PC-9 (cell line): ENCODE measurements around the gene GBGT1. TPM values are rescaled to one million over a fixed set of nuclear protein-coding genes. Genes with fewer than 3 reads are reported as not detected.

Experiments used
- BruUV-seq: library from RNA; stranded (reverse); fragments of 400-500 nt; replicated peaks from 2 replicates; lab custom pipeline; 2021; lab: Mats Ljungman, UMichigan
- CTCF ChIA-PET: fragments of 300-600 bp; sonication (Branson Sonifier 250); formaldehyde crosslinking; loops from one replicate; lab custom pipeline; 2022; ENCODE audit warnings: antibody characterized with exemption; lab: Charles Lee
- POLR2A ChIA-PET: fragments of 300-600 bp; sonication (Branson Sonifier 250); formaldehyde crosslinking; loops from one replicate; lab custom pipeline; 2022; ENCODE audit warnings: antibody characterized with exemption; ENCODE audit not compliant: unreplicated experiment; lab: Charles Lee
- DNase-seq, 2 experiments: peaks; one replicate each; pipeline versions ENCODE4 v3.0.0 to v3.0.0-alpha.2; 2015 to 2022; ENCODE audit warnings: mixed read lengths in 1 of 2
- H2AFZ ChIP-seq: fragments of 200-600 bp; sonication (generic); 2 replicates; pipeline ENCODE4 v1.8.1; 2017; ENCODE audit warnings: antibody characterized with exemption
- H3F3A ChIP-seq: fragments of 200-600 bp; sonication (generic); 2 replicates; pipeline ENCODE4 v1.8.1; 2017; ENCODE audit warnings: antibody characterized with exemption, mild to moderate bottlenecking, low read depth; ENCODE audit not compliant: insufficient read depth
- H3K27ac ChIP-seq: fragments of 200-600 bp; sonication (generic); 2 replicates; pipeline ENCODE4 v1.6.1; 2016; ENCODE audit warnings: mixed run types
- H3K27me3 ChIP-seq: fragments of 200-600 bp; sonication (generic); 2 replicates; pipeline ENCODE4 v1.6.1; 2016; ENCODE audit warnings: low read depth, mixed run types; ENCODE audit not compliant: insufficient read depth
- H3K36me3 ChIP-seq: fragments of 200-600 bp; sonication (generic); 2 replicates; pipeline ENCODE4 v1.6.1; 2016; ENCODE audit warnings: low read depth, mixed run types
- H3K4me1 ChIP-seq: fragments of 200-600 bp; sonication (generic); replicated peaks from 2 replicates; pipeline ENCODE4 v1.6.1; 2016; ENCODE audit warnings: mixed run types; ENCODE audit not compliant: insufficient read depth
- H3K4me2 ChIP-seq: fragments of 200-600 bp; sonication (generic); 2 replicates; pipeline ENCODE4 v1.6.1; 2017; ENCODE audit warnings: mixed run types
- H3K4me3 ChIP-seq: fragments of 200-600 bp; sonication (generic); 2 replicates; pipeline ENCODE4 v1.6.1; 2016; ENCODE audit warnings: mixed run types
- H3K79me2 ChIP-seq: fragments of 200-600 bp; sonication (generic); 2 replicates; pipeline ENCODE4 v1.6.1; 2017; ENCODE audit warnings: low read depth, mixed run types
- H3K9me2 ChIP-seq: fragments of 200-600 bp; sonication (generic); 2 replicates; pipeline ENCODE4 v1.8.1; 2017; ENCODE audit warnings: mild to moderate bottlenecking; ENCODE audit not compliant: insufficient read depth
- H3K9me3 ChIP-seq: fragments of 200-600 bp; sonication (generic); 2 replicates; pipeline ENCODE4 v1.8.1; 2016; ENCODE audit warnings: low read depth; ENCODE audit not compliant: insufficient read depth
- H4K20me1 ChIP-seq: fragments of 200-600 bp; sonication (generic); 2 replicates; pipeline ENCODE4 v1.8.1; 2017; ENCODE audit not compliant: insufficient read depth
- EZH2 ChIP-seq: fragments of 200-600 bp; sonication (generic); IDR thresholded peaks from 2 replicates; pipeline ENCODE4 v1.8.0; 2017; ENCODE audit warnings: antibody characterized with exemption, low read depth
- intact Hi-C: fragments of 100-400 bp; cut with micrococcal nuclease; formaldehyde crosslinking; loops from one replicate; pipeline ENCODE4 v1.10.0; 2022; ENCODE audit not compliant: unreplicated experiment
- total RNA-seq: library from RNA; stranded (reverse); gene quantifications from 2 replicates; pipeline ENCODE4 v1.2.3, GENCODE V29; 2021
- TF ChIP-seq, protein P1 (sequence below): fragments of 200-600 bp; sonication (generic); conservative IDR thresholded peaks from 2 replicates; pipeline ENCODE4 v1.6.1; 2017; ENCODE audit warnings: mixed run types, antibody characterized with exemption, mild to moderate bottlenecking, moderate library complexity

GBGT1 gene
- total RNA-seq, 1 experiment from 2014 or later = 1.2 TPM

DNA sequence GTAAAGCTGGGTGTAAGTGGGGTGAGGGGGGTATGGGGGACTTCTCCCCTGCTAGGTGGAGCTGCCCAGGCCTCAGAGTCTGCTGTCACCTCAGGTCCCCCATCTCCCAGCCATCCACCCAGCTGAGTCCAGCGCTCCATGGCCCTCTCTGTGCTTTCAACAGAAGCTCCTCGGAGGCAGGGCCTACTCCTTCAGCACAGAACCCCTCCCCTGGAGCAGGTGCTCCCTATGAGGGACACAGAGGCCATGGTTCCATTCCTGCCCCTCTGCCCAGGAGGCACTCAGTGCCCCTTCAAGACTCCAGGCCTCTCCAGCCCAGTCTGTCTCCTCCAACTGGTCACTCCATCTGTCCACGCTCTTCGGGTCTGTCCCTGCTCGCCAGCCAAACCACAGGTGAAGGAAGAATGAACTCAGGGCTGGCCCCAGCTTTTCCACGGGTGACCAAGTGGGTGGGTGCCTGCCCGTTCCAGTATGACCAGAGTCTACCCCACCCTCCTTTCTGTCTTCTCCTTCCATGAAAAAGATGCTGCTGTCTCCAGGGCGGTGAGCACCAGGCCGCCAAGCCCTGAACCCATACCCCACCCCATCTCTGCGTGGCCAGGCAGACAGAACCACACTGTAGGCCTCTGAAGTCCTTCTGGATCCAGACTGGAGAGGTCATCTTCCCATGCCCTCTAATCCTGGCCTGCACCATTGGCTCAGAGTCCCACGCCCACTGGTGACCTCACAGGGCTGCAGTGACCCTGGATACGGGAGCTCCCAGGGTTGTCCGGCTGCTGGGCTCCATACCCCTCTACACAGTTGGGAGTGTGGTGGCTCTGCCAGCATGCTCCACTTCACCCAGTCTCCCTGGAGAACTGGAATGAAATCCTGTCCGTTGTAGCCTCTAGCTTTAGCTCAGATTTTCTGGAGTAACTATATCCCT, 11.9 kb downstream of the GBGT1 start:
- Histone ChIP-seq H3K27me3 (no peaks in the 10 kb centered on the region), H3F3A (peaks cover 22% of the 10 kb centered on the region; the same call in 1 of the 2 replicates), H3K4me2 (no peak overlapping the region), H3K36me3 (no peaks in the 10 kb centered on the region), H3K27ac (no peak overlapping the region), H3K9me3 (no peaks in the 10 kb centered on the region), H3K4me1 (peaks cover 15% of the 10 kb centered on the region), H3K79me2 (peaks cover 5% of the 10 kb centered on the region; the same call in 1 of the 2 replicates), H3K4me3 (no peak overlapping the region), H2AFZ (no peak overlapping the region), H4K20me1 (peaks cover 5% of the 10 kb centered on the region), H3K9me2 (no peaks in the 10 kb centered on the region)
- CTCF ChIA-PET = interaction anchor here (1.0 kb wide), 1 partner anchor 178 kb away, joined by 3 read pairs; no protein-coding TSS in a partner anchor
- intact Hi-C loops = no loop called here
- BruUV-seq = no TSS peak
- TF ChIP-seq EZH2 = no peak
- TF ChIP-seq, protein P1, sequence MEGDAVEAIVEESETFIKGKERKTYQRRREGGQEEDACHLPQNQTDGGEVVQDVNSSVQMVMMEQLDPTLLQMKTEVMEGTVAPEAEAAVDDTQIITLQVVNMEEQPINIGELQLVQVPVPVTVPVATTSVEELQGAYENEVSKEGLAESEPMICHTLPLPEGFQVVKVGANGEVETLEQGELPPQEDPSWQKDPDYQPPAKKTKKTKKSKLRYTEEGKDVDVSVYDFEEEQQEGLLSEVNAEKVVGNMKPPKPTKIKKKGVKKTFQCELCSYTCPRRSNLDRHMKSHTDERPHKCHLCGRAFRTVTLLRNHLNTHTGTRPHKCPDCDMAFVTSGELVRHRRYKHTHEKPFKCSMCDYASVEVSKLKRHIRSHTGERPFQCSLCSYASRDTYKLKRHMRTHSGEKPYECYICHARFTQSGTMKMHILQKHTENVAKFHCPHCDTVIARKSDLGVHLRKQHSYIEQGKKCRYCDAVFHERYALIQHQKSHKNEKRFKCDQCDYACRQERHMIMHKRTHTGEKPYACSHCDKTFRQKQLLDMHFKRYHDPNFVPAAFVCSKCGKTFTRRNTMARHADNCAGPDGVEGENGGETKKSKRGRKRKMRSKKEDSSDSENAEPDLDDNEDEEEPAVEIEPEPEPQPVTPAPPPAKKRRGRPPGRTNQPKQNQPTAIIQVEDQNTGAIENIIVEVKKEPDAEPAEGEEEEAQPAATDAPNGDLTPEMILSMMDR = no peak
- POLR2A ChIA-PET = interaction anchor here (0.5 kb wide), 1 partner anchor 204 kb away, joined by 5 read pairs; the partner anchor contains the start of genes SURF1 and SURF2
- DNase-seq = peak in 1 of 2 experiments; percentile 12

DNA sequence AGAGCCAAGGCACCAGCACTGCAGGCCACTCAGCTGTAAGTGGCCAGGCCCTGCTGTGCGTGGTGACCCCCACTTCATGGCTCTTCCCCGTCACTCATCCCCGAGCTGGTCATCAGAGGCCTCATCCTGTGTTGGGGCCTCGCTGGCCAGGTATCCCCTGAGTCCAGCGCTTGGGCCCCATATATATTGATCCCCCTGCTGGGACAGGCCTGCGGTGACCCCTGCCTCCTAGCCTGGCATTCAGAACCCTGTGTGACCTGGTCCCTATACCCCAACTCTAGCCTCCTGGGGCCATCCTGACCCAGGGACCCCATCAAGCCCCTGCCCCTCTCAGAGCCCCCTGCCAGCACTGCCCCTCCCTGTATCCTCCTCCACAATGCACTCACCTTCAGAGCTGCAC, 12.7 kb downstream of the GBGT1 start:
- H3K9me3 ChIP-seq = no peaks in the 10 kb centered on the region
- no peak overlapping the region for H2AFZ ChIP-seq
- TF ChIP-seq, protein P1 = no peak
- TF ChIP-seq EZH2 = no peak
- ChIA-PET POLR2A (no interaction called here), CTCF (interaction anchor here (0.6 to 1.0 kb wide), 2 partner anchors 179 to 972 kb away, joined by 3 to 6 read pairs; no protein-coding TSS in a partner anchor)
- H4K20me1 ChIP-seq = peaks cover 11% of the 10 kb centered on the region
- no peak for DNase-seq
- H3K79me2 ChIP-seq = peaks cover 12% of the 10 kb centered on the region; the same call in 1 of the 2 replicates
- H3K27me3 ChIP-seq = no peaks in the 10 kb centered on the region
- no peak overlapping the region for H3K4me3 ChIP-seq
- BruUV-seq = no TSS peak
- no peaks in the 10 kb centered on the region for H3K36me3 ChIP-seq
- no peak overlapping the region for H3K4me2 ChIP-seq
- intact Hi-C loops = no loop called here
- H3K9me2 ChIP-seq = no peaks in the 10 kb centered on the region
- peaks cover 15% of the 10 kb centered on the region for H3K4me1 ChIP-seq
- no peak overlapping the region for H3K27ac ChIP-seq
- H3F3A ChIP-seq = peaks cover 22% of the 10 kb centered on the region; the same call in 1 of the 2 replicates
